ENCODE results near the gene COX7A2L. TPM values are rescaled to one million over a fixed set of nuclear protein-coding genes. Genes with fewer than 3 reads are reported as not detected.
"Not testable (repeated sequence)": the region's sequence is repeated elsewhere in the genome, so short reads cannot be mapped to it uniquely, and the experiment has no call there.

The COX7A2L gene
- total RNA-seq, 1 donor from 2014 or later: 94.8 TPM

- H3K9me3 Mint-ChIP-seq (ENCODE audit: unreplicated experiment): no peaks in the 10 kb centered on the region
- no peak overlapping the region for H3K27ac Mint-ChIP-seq (ENCODE audit: unreplicated experiment)
- peaks cover 8% of the 10 kb centered on the region for H3K4me1 Mint-ChIP-seq (ENCODE audit: unreplicated experiment)
- H3K4me3 Mint-ChIP-seq (ENCODE audit: unreplicated experiment): no peak overlapping the region
- TF ChIP-seq CTCF (IDR thresholded peaks at IDR 0.05; ENCODE audit: unreplicated experiment): no peak
- H3K36me3 Mint-ChIP-seq (ENCODE audit: low read depth, unreplicated experiment): no peaks in the 10 kb centered on the region
- peaks cover 5% of the 10 kb centered on the region for H3K27me3 Mint-ChIP-seq (ENCODE audit: unreplicated experiment)
- DNase-seq (ENCODE audit: low spot score): no peak
These were observed 21.1 kb upstream of the COX7A2L start for GRCh38 chr2:42382144-42382543.

GRCh38 chr2:42380026-42380425, 19.0 kb upstream of the COX7A2L start:
- not testable (repeated sequence) for H3K9me3 Mint-ChIP-seq (ENCODE audit: unreplicated experiment); H3K27me3 Mint-ChIP-seq (ENCODE audit: unreplicated experiment); H3K4me1 Mint-ChIP-seq (ENCODE audit: unreplicated experiment); H3K36me3 Mint-ChIP-seq (ENCODE audit: low read depth, unreplicated experiment); H3K4me3 Mint-ChIP-seq (ENCODE audit: unreplicated experiment); DNase-seq (ENCODE audit: low spot score); H3K27ac Mint-ChIP-seq (ENCODE audit: unreplicated experiment)

GRCh38 chr2:42378415-42378814, 17.4 kb upstream of the COX7A2L start:
- Mint-ChIP-seq H3K27me3 (ENCODE audit: unreplicated experiment) (peaks cover 2% of the 10 kb centered on the region), H3K27ac (ENCODE audit: unreplicated experiment) (no peak overlapping the region)

GRCh38 chr2:42376758-42377157, 15.7 kb upstream of the COX7A2L start:
- H3K27me3 Mint-ChIP-seq (ENCODE audit: unreplicated experiment): peaks cover 2% of the 10 kb centered on the region
- no peaks in the 10 kb centered on the region for H3K9me3 Mint-ChIP-seq (ENCODE audit: unreplicated experiment)
- no peak overlapping the region for H3K4me3 Mint-ChIP-seq (ENCODE audit: unreplicated experiment)
- DNase-seq (ENCODE audit: low spot score): no peak
- H3K36me3 Mint-ChIP-seq (ENCODE audit: low read depth, unreplicated experiment): no peaks in the 10 kb centered on the region
- H3K27ac Mint-ChIP-seq (ENCODE audit: unreplicated experiment): no peak overlapping the region
- peaks cover 3% of the 10 kb centered on the region for H3K4me1 Mint-ChIP-seq (ENCODE audit: unreplicated experiment)
- TF ChIP-seq CTCF (IDR thresholded peaks at IDR 0.05; ENCODE audit: unreplicated experiment): no peak

More at GRCh38 chr2:42378415-42378814, 17.4 kb upstream of the COX7A2L start:
- H3K9me3 Mint-ChIP-seq (ENCODE audit: unreplicated experiment): no peaks in the 10 kb centered on the region
- no peak for TF ChIP-seq CTCF (IDR thresholded peaks at IDR 0.05; ENCODE audit: unreplicated experiment)
- H3K4me1 Mint-ChIP-seq (ENCODE audit: unreplicated experiment): peaks cover 3% of the 10 kb centered on the region
- no peaks in the 10 kb centered on the region for H3K36me3 Mint-ChIP-seq (ENCODE audit: low read depth, unreplicated experiment)
- no peak overlapping the region for H3K4me3 Mint-ChIP-seq (ENCODE audit: unreplicated experiment)
- no peak for DNase-seq (ENCODE audit: low spot score)

- Mint-ChIP-seq H3K36me3 (ENCODE audit: low read depth, unreplicated experiment) (no peaks in the 10 kb centered on the region), H3K4me1 (ENCODE audit: unreplicated experiment) (peaks cover 10% of the 10 kb centered on the region), H3K27ac (ENCODE audit: unreplicated experiment) (no peak overlapping the region), H3K4me3 (ENCODE audit: unreplicated experiment) (no peak overlapping the region), H3K27me3 (ENCODE audit: unreplicated experiment) (peaks cover 2% of the 10 kb centered on the region), H3K9me3 (ENCODE audit: unreplicated experiment) (no peaks in the 10 kb centered on the region)
- TF ChIP-seq CTCF (IDR thresholded peaks at IDR 0.05; ENCODE audit: unreplicated experiment): no peak
- no peak for DNase-seq (ENCODE audit: low spot score)
These were observed 11.6 kb upstream of the COX7A2L start for GRCh38 chr2:42372474-42373200.

Measured in endothelial cell (in vitro differentiated cells).